ENCODE data around the gene PDE4D.
"Not testable (repeated sequence)": the region's sequence is repeated elsewhere in the genome, so short reads cannot be mapped to it uniquely, and the experiment has no call there.

The PDE4D gene

DNA sequence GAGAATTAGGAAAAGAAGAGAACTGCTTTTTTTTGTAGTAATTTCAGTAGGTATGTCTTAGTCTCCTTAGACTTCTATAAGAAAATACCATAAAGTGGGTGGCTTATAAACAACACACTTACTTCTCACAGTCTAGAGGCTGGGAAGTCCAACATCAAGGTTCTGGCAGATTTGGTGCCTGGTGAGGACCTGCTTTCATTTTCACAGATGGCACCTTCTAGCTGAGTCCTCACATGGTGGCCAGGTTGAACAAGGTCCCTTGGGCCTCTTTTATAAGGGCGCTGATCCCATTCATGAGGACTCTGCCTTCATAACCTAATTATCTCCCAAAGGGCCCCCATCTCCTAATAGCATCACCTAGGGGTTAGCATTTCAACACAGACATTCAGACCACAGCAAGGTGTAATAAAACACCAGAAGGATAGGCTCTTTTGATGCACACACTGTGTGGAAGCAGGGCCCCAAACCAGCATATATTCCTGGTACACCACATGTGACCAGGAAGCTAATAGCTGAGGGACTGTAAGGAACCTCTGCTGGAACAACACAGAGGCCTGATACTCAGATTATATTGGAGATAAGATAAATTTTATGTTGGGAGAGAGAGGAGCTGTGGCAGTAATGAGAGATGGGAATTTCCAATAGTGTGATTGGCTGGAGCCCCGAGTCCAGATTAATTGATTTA is 925.8 kb downstream of the PDE4D start:
- no peak for TF ChIP-seq CTCF (IDR thresholded peaks at IDR 0.05; ENCODE audit: low read depth, low read length)
- in situ Hi-C loops (cut with HindIII; ENCODE audit: low sequenced_read_pairs): no loop called here
- no peak overlapping the region for H3K4me3 ChIP-seq (ENCODE audit: low read depth, low read length)
- DNase-seq (ENCODE audit: low read depth, low spot score): no peak

DNA sequence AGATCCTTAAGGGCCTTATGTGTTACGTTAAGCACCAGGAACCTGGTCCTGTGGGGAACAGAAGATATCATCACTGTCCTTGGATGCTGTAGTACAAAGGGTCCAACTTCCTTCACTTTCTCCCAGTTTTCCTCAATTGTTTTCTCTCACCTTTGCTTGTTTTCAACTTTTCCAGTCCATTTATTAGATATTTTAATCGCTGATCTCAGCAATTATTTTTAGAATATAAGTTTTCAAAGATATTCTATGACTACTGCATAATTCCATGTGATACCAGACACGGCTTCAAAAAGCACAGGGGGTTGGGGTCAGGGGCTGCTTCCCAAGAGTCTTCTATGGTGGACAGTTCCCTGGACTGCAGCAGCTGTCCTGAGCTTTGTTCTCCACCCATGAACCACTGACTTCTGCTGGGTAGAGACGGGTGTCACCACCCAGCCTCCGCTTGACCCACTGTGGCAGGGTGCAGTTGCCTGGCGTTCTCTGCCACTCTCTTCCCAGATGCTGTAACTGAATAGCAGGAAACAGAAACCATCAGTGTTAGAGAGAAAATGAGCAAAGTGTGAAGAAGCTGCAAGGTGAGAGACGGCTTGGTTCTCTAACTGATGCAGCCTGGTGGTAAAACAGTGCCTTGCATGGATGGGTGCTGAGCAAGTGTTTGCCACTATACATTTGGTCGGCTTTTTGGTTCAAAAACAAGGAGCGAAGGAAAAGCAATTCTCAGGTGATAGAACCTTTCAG is 927.7 kb downstream of the PDE4D start:
- TF ChIP-seq CTCF (IDR thresholded peaks at IDR 0.05; ENCODE audit: low read depth, low read length): no peak
- H3K4me3 ChIP-seq (ENCODE audit: low read depth, low read length): no peak overlapping the region
- in situ Hi-C loops (cut with HindIII; ENCODE audit: low sequenced_read_pairs): no loop called here
- DNase-seq (ENCODE audit: low read depth, low spot score): no peak

GRCh38 chr5:58963821-58964220 is 929.7 kb downstream of the PDE4D start:
- TF ChIP-seq CTCF (IDR thresholded peaks at IDR 0.05; ENCODE audit: low read depth, low read length): no peak
- in situ Hi-C loops (cut with HindIII; ENCODE audit: low sequenced_read_pairs): no loop called here
- no peak for DNase-seq (ENCODE audit: low read depth, low spot score)
- H3K4me3 ChIP-seq (ENCODE audit: low read depth, low read length): no peak overlapping the region

- in situ Hi-C loops (cut with HindIII; ENCODE audit: low sequenced_read_pairs): no loop called here
- no peak for TF ChIP-seq CTCF (IDR thresholded peaks at IDR 0.05; ENCODE audit: low read depth, low read length)
These were observed 930.2 kb downstream of the PDE4D start for GRCh38 chr5:58963361-58963760.

DNA sequence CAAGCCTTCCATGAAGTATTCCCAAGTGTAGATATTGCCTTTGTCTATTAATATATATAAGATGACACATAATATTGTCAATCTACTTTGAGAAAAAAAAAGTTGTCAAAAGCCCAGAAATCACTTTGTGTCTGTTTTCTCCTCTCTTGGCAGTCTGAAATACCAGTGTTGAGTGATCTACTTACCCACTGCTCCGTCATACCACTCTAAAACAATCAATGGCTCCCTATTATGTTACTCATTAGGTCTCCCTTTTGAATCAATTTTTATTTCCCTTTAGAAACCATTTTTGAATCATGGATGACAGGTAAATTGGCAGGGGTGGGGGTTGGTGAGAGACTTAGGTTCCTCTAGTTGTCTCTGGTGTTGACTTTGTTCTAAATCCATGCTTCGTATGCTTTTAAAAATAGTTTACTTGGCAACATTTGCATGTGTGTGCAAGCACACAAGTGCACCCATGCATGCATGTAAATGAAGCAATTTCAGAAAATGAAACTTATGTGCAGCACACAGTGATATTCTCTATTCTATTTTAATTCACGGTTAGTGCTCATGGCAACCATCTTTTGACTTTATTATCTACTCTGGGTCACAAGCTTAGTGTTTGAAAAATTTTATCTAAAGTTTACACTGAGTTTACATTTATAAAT is 931.8 kb downstream of the PDE4D start:
- H3K4me3 ChIP-seq (ENCODE audit: low read depth, low read length): no peak overlapping the region
- in situ Hi-C loops (cut with HindIII; ENCODE audit: low sequenced_read_pairs): no loop called here
- DNase-seq (ENCODE audit: low read depth, low spot score): no peak
- TF ChIP-seq CTCF (IDR thresholded peaks at IDR 0.05; ENCODE audit: low read depth, low read length): no peak

More at GRCh38 chr5:58963361-58963760, 930.2 kb downstream of the PDE4D start:
- no peak overlapping the region for H3K4me3 ChIP-seq (ENCODE audit: low read depth, low read length)
- DNase-seq (ENCODE audit: low read depth, low spot score): no peak

DNA sequence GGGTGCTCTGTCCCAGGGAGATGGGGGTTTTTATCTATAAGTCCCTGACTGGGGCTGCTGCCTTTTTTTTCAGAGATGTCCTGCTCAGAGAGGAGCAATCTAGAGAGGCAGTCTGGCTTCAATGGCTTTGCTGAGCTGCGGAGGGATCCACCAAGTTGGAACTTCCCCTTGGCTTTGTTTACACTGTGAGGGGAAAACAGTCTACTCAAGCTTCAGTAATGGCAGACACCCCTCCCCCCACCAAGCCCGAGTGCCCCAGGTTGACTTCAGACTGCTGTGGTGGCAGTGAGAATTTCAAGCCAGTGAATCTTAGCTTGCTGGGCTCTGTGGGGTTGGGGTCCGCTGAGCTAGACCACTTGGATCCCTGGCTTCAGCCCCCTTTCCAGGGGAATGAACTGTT is 934.8 kb downstream of the PDE4D start:
- no peak overlapping the region for H3K4me3 ChIP-seq (ENCODE audit: low read depth, low read length)
- DNase-seq (ENCODE audit: low read depth, low spot score): no peak
- in situ Hi-C loops (cut with HindIII; ENCODE audit: low sequenced_read_pairs): no loop called here
- no peak for TF ChIP-seq CTCF (IDR thresholded peaks at IDR 0.05; ENCODE audit: low read depth, low read length)

- H3K4me3 ChIP-seq (ENCODE audit: low read depth, low read length); in situ Hi-C loops (cut with HindIII; ENCODE audit: low sequenced_read_pairs); DNase-seq (ENCODE audit: low read depth, low spot score): not testable (repeated sequence)
These were observed 940.3 kb downstream of the PDE4D start for GRCh38 chr5:58953218-58953617.

Data from astrocyte of the spinal cord (primary cell).